HG03442 (cell line): ENCODE measurements around the gene HOXA13.

Experiments
- ATAC-seq: cut with Tn5 transposase; IDR thresholded peaks from one replicate; pipeline ENCODE4 v1.9.1; 2021; ENCODE audit warnings: mild to moderate bottlenecking, moderate library complexity; ENCODE audit not compliant: unreplicated experiment

HOXA13 gene

DNA sequence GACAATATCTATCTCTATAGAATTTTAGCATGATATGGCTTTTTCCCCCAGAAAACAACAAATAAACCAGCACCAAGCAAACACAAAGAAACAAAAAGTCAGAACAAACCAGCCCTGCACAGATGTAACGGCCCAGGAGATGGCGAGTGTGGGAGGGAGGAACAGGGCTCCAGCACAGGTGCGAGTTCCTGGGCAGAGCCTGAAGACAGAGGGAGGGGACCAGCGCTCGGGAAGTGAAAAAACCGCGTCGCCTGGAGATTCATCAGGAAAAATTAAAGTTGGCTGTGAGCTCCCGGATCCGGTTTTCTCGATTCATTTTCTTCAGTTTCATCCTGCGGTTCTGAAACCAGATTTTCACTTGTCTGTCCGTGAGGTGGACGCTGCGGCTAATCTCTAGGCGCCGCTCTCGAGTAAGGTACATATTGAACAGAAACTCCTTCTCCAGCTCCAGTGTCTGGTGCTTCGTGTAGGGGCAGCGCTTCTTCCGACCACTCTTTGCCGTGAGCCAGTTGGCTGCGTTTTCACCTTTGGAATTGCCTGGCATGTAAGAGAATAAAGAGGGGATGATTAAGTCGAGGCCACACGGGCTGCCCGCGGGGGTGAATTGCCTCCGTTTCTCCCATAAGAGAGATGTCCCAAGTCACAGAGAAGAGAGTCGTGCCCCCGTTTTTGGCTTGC, 28.1 kb downstream of the HOXA13 start:
- ATAC-seq: no peak

DNA sequence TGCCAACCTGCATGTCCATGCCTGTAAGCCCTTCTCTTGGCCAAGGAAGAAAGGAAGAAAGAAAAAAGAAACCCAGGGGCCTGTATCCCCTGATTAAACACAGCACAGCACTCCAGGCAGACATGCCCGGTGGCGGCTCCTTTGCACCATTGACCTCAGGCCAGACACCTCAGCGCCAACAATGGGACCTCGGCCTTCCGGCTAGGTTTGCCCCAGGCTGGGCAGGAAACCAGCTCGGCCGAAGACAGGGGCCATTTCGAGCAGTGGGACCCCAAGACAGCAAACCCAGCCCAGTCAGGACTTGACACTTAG, 28.6 kb downstream of the HOXA13 start:
- ATAC-seq: no peak

DNA sequence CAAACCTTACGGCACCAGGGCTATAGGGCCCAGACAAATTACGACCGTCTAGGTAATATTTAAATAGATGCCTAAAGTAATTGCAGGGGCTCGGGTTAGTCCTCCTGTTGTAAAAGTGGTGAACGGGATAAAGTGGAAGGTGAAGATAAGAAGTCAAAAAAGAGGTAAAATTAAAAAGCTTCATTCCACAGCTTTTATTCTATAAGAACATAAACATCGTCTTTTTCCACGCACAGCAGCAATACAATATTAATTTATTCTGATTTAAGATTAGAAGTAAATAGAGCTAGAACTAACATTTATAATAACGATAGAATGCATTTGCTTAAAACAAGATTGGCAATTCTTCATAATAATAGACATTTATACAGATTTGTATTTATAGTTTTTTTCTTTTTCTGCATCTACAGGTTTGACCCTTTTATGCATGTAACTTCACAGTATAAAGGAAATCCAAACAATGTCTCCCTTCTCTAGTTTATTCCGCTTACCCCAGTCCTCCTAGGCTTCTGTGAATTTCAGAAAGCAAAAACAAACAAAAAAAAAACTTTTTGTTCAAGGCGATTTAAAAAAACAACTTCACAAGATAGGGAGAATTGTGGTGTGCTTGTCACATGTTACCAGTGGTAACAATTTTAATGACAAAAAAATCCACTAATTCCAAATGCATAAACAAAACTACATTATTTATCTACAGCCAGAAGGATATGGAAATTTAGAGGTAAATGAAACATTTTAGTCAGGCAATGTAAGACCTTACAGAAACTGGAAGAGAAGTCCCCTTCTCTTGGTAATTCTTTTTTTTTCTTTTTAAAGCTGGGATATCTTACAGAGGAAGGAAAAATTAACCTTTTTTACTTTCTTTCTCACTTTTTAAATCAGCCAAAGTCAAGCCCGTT, 29.2 kb downstream of the HOXA13 start:
- ATAC-seq: no peak

DNA sequence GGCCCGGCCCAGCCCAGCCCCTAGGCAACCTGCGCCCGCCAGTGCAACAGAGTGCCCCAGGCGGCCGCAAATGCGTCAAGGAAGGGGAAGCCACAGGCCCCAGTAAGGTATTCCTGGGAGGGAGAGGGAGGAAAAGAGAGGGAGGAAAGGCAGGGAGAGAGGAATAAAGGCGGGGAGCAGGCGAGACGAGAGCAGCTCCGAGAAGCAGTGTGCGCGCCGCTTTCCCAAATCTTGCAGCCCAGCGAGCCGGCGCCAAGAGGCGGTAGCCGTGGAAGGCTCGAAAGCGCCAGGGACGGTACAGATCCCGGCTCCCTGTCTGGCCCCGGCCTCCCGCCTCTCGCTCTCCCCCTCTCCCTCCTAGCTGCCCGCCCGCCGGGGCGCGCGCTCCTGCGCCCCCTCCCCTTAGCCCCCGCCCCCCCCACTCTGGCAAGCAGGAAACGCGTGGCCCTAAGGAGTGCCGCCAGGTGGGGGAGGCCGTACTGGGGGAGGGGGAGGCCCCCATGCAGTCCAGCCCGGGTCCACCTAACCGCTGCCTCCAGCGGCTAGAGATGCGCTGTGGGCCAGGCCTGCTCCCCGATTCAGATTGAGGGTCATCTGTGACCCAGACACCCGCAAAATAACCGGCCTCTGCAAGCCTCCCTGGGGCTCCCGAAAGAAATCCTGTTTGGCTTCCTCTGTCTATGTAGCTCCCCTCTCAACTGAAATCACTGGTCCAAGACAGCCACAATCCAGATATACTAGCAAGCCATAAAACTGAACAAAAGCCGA, 30.0 kb downstream of the HOXA13 start:
- no peak for ATAC-seq

GRCh38 chr7:27168265-27168947, 31.5 kb downstream of the HOXA13 start:
- no peak for ATAC-seq

DNA sequence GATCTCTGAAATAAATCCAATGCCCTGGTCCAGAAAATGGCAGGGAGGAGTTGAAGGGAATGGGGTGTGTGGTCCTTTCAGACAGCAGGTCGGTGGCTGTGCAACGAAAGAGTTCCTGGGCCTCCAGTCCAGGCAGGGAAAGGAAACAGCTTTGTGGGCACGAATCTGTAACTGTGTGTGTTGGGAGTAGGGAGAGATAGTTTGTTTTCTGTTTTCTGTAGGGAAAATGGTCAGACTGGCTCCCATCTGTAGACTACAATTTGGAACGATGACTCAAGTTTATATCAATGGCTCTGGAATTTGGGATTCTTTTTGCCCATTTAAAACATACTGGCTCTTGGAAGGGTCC, 32.0 kb downstream of the HOXA13 start:
- no peak for ATAC-seq

DNA sequence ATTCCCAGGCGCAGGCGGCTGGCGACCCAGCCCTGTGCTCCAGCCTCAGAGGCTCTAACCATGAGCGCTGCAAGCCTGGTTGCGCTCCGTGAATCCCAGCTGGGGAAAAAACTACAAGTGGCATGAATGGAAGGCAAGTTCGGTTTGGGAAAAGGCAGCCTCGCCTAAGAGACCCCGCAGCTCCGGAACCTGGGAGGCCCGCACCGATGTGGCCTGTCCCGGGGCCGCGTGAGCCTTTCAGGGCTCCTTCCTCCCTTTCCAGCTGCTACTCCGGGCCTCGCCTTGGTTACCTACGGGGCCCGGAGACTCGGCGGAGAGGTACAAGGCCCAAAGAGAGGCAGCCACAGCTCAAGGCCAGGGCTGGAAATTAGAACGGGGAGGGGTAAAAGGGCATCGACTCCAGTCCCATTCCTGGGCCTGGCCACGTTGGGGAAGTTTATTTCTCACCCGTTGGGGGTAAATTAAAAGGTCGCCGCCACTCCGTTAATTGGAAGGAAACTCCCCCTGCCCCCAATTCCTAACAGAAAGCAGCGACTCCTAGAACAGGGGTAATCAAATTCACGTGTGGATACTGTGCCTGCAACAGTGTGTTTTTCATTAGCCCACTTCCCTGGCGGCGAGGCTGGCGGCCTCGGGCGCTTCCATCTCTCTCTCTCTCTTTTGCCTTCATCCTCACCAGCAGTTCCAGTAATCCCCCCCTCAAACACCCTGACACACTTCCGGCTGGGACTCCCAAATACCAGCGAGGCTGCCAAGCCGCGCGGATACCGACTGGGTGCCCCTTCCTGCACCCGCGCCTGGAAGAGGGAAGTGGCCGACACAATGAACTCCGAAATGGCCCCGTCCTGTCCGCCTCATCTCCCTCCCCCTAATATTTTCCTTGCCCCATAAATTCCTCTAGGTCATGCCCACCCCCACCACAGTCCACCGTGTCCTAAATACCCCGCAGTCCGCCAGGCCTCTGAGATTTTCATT, 33.1 kb downstream of the HOXA13 start:
- ATAC-seq: no peak

DNA sequence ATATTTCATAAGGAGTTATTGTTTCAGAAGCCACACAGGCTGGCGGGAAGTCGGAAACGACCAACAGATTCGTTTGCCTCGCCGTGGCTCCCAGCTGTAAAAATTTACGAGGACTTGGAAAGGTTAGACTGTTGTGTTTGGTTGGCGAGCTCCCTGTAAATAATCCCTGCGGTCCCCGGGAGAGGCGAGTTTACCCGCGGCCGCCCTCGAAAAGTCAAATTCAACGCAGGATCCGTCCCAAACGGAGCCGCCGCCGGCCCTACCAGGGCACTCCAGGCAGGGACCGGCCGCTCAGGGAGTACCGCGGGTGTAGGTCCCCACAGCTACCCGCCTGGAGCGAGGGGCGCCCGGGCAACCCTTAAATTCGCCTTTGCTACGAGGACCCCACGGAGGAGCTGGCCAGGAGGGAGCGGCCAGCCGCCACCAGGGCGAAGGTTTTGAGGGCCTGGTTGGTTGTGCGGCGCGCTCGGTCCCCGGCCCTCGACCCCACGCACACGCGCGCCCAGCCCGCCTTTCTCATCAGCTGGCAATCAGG, 33.8 kb downstream of the HOXA13 start:
- ATAC-seq: no peak

- no peak for ATAC-seq
Measured at GRCh38 chr7:27165089-27165995, 34.5 kb downstream of the HOXA13 start, which contains the start of gene HOXA9. Gene HOXA9, minus strand, starts transcription at chr7:27165537. Its CDS starts 80 bp downstream, at chr7:27165457.

- no peak for ATAC-seq
Measured at GRCh38 chr7:27164367-27165088, 35.4 kb downstream of the HOXA13 start.

DNA sequence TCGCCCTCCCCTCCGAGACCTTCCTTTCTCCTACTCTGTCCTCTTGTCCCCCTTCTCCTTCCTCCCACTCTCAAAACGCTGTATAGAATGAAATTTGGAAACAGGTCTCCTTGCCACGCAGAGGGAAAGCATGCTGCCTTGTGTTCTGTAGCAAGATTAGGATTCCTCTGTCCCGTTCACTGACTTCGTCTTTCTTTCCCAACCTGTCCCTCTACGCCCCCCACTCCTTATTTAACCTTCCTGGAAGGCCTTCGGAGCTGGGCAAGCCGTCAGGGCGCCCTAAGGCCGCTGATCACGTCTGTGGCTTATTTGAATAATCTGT, 35.9 kb downstream of the HOXA13 start:
- ATAC-seq: no peak

- no peak for ATAC-seq
Measured at GRCh38 chr7:27163288-27164044, 36.4 kb downstream of the HOXA13 start.

GRCh38 chr7:27162561-27163287, 37.2 kb downstream of the HOXA13 start:
- ATAC-seq: no peak

DNA sequence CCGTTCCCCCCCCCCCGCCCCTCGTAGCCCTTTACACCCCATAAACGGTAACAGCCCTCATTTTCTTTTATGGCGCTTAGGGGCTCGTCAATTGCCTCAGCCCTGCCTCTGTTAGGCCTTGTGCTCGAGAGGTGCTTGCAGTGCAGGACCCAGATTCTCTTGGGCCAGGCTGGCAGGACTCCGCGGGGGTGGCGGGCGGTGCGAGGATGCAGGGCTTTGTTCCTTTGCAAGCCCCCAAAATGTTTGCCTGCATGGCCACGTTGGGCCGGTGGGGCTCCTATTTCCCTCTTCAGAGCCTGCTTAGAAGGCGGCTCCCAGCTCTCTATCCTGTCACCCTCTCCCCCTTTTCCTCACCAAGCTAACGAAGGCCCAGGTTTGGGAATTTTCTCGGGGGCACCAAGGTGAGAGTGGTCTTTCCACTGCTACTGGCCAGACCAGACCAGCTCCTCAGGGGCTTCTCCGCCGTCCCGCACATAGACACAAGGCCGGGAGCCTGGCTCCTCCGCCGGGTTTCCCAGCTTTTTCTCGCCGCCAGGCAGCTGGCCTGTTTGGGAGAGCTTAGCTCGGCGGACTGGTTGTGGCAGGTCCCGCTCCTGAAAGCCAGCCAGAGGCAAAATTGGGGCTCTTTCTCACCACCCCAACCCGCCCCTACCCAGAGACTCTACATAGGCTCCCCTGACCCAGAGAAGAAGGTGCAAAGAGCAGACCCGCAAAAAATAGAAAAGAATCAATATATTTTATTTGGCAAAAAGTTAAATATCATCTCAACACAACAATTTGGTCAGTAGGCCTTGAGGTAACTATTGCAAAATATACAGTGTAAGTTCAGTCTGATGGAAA, 38.0 kb downstream of the HOXA13 start:
- ATAC-seq: no peak

DNA sequence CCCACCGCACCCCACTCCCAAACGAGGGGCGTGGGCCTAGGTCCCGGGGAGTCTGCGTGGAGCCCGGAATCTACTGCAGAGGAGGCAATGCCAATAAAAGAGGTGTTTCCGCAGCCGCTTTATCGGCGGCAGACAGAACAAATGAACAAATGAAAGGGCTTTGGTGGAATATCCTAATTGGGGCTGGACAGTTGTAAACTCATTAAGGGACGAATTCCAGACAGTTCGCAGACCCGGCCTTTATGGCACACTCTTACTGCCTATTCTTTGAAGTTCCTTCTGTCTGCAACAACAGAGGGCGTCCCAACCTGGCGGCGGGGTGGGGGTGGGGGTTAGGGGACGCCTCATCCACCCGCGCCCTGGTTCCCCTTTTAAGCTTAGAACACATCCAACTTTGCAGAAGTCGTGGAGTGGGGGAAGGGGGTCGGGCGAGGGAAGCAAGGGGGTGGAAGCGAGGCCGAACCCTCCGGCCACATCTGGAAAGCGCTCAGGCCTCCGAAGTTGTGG, 38.6 kb downstream of the HOXA13 start:
- ATAC-seq: no peak
